GM23338 (cell line): Measurements from ENCODE around the gene PLD5.

Experiments used
- CREB1 ChIP-seq: fragments of 250-450 bp; sonication (Bioruptor Pico); IDR thresholded peaks from 2 replicates; pipeline ENCODE4 v1.5.0; 2020; ENCODE audit warnings: low read depth, mild to moderate bottlenecking, moderate library complexity
- CTCF ChIP-seq, 2 experiments: fragments of 200-600 bp in 1 of 2; sonication (generic) in 1 of 2; conservative IDR thresholded peaks; 2 replicates each; pipeline versions ENCODE4 v1.5.1 to v1.6.1; 2016 to 2017; ENCODE audit warnings: antibody characterized with exemption in 2 of 2, low read depth in 2 of 2, mild to moderate bottlenecking in 2 of 2, moderate library complexity in 1 of 2
- ETS1 ChIP-seq: IDR thresholded peaks from 2 replicates; pipeline ENCODE4 v1.6.1; 2016; ENCODE audit warnings: antibody characterized with exemption
- EZH2 ChIP-seq: fragments of 200-600 bp; sonication (generic); IDR thresholded peaks from one replicate; pipeline ENCODE4 v1.8.0; 2017; ENCODE audit warnings: antibody characterized with exemption, mild to moderate bottlenecking, low read depth; ENCODE audit not compliant: unreplicated experiment
- EZH2phosphoT487 ChIP-seq: fragments of 200-600 bp; sonication (generic); IDR thresholded peaks from one replicate; pipeline ENCODE4 v1.8.1; 2018; ENCODE audit warnings: antibody characterized with exemption; ENCODE audit not compliant: unreplicated experiment
- JUNB ChIP-seq: IDR thresholded peaks from one replicate; pipeline ENCODE4 v1.6.1; 2016; ENCODE audit warnings: antibody characterized with exemption; ENCODE audit not compliant: unreplicated experiment
- NANOG ChIP-seq: IDR thresholded peaks from 2 replicates; pipeline ENCODE4 v1.6.1; 2016; ENCODE audit warnings: antibody characterized with exemption, borderline replicate concordance
- POLR2AphosphoS5 ChIP-seq: IDR thresholded peaks from 2 replicates; pipeline ENCODE4 v1.6.1; 2016; ENCODE audit warnings: antibody characterized with exemption, low read depth
- REST ChIP-seq: IDR thresholded peaks from one replicate; pipeline ENCODE4 v1.6.1; 2018; ENCODE audit warnings: antibody characterized with exemption; ENCODE audit not compliant: unreplicated experiment
- STAT1 ChIP-seq: IDR thresholded peaks from one replicate; pipeline ENCODE4 v1.6.1; 2016; ENCODE audit warnings: antibody characterized with exemption; ENCODE audit not compliant: unreplicated experiment
- ZNF114 ChIP-seq: fragments of 250-450 bp; sonication (Bioruptor Pico); IDR thresholded peaks from 2 replicates; pipeline ENCODE4 v1.5.0; 2020; ENCODE audit warnings: mild to moderate bottlenecking, moderate library complexity
- ZNF331 ChIP-seq: fragments of 250-450 bp; sonication (Bioruptor Pico); IDR thresholded peaks from 2 replicates; pipeline ENCODE4 v1.5.0; 2020; ENCODE audit warnings: low read depth, mild to moderate bottlenecking, moderate library complexity
- ZNF462 ChIP-seq: fragments of 250-450 bp; sonication (Bioruptor Pico); IDR thresholded peaks from 2 replicates; pipeline ENCODE4 v1.5.0; 2020; ENCODE audit warnings: mild to moderate bottlenecking, moderate library complexity

- TF ChIP-seq EZH2phosphoT487 (no peak), CTCF (conservative IDR thresholded peaks at IDR 0.05; ENCODE audit: low read depth in 2 of 2) (no peak), POLR2AphosphoS5 (no peak), EZH2 (no peak), REST (no peak), CREB1 (CRISPR knock-in tag) (no peak), ZNF331 (CRISPR knock-in tag) (no peak), STAT1 (no peak), JUNB (no peak), ETS1 (no peak), NANOG (no peak), ZNF114 (CRISPR knock-in tag) (no peak), ZNF462 (CRISPR knock-in tag) (no peak)
Measured at GRCh38 chr1:242219298-242219901, 305.1 kb downstream of the PLD5 start.
